Renal cortex interstitium (tissue), 11 donors: ENCODE measurements around the gene ADAMTS15. TPM values are rescaled to one million over a fixed set of nuclear protein-coding genes. Genes with fewer than 3 reads are reported as not detected.

Experiments used
- DNase-seq, 11 donors: peaks; one replicate each; pipeline ENCODE4 v3.0.0-alpha.2; 2013; ENCODE audit warnings: low read depth in 9 of 11, low spot score in 4 of 11; ENCODE audit errors: extremely low read depth in 1 of 11
- polyA plus RNA-seq, 3 donors: library from polyadenylated mRNA; unstranded; fragments of 120-200 nt; gene quantifications; one replicate each; pipeline ENCODE4 v1.2.1, GENCODE V29; 2013; ENCODE audit not compliant: insufficient read length in 3 of 3

The ADAMTS15 gene
- polyA plus RNA-seq, 3 donors, result 54.9 to 66.0 (median 65.2) TPM

- DNase-seq, result no peak
Observed at GRCh38 chr11:130414107-130415080, 34.1 kb upstream of the ADAMTS15 start.

GRCh38 chr11:130415731-130416529 lies 32.5 kb upstream of the ADAMTS15 start:
- DNase-seq, result no peak

DNA sequence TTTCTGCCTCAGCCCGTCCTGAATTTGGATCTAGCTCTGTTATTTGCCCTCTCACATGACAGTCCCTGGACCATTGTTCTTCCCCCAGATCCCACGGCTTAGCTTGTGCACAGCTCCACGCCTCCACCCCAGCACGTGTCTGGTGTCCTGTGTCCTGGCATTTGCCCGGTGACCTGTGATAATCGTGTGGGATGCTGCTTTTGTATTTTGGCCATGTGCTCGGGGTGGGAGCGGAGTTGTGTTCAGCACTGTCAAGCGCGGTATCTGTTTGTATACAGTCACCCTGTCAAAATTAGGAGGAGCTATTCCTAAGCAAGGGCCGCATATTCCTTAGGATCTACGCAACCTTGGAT lies 31.9 kb upstream of the ADAMTS15 start:
- no peak for DNase-seq

- DNase-seq, result no peak
Observed at GRCh38 chr11:130416906-130417305, 31.5 kb upstream of the ADAMTS15 start.

DNA sequence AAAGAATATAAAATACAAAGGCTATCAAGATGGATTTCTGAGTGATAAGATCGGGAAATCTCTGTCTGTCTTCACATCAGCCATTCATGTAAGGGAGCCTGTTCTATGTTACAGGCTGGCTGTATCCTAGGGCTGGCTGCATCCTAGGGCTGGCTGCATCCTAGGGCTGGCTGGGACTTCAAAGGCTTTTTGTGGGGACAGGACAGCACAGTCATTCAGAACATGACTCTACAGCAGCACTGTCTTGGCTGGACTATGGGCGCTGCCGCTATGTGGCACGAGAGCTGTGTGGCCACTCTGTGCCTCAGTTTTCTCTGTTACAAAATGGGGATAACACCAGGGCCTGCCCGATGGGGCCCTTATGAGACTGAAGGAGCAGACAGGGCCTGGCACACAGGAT lies 30.2 kb upstream of the ADAMTS15 start:
- no peak for DNase-seq

DNA sequence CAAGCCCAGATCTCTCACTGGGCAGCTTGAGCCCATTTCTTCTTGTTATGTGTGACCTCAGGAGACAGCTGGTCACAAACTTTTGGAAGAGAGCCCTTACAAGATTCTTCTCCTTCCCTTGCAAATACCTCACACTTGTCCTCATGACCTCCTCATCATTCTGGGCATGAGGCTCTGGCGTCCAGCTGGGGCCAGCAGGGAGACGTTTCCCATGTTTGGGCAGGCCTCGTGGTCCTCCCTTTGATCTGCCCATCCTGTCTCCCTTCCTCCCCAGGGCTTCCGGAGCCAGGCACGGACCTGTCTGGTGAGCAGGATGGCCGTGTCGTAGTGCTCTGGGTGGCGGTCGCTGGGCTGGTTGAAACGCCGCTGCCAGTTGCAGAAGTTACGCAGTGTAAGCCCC lies 29.7 kb upstream of the ADAMTS15 start:
- no peak for DNase-seq

- no peak for DNase-seq
Observed at GRCh38 chr11:130420478-130421198, 27.8 kb upstream of the ADAMTS15 start.

GRCh38 chr11:130421199-130421585 lies 27.3 kb upstream of the ADAMTS15 start:
- no peak for DNase-seq

DNA sequence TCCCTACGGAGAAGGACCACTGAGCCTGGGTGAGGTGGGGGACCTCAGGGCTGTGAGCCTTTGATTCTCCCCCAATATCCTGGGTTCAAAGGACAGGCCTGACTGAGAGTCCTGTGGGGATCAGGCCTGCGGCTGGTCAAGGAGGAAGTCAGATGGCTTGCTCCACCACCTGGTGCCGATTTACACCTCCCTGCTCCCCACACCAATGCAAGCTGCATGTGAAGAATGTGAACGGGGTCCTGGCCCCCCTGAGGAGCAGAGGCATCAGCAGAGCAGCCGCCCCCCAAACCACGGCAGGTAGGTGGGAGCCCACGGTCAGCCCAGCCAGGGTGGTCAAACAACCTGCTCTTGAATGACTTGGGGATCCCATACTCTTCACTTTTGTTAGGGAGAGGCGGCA lies 26.7 kb upstream of the ADAMTS15 start:
- no peak for DNase-seq

DNA sequence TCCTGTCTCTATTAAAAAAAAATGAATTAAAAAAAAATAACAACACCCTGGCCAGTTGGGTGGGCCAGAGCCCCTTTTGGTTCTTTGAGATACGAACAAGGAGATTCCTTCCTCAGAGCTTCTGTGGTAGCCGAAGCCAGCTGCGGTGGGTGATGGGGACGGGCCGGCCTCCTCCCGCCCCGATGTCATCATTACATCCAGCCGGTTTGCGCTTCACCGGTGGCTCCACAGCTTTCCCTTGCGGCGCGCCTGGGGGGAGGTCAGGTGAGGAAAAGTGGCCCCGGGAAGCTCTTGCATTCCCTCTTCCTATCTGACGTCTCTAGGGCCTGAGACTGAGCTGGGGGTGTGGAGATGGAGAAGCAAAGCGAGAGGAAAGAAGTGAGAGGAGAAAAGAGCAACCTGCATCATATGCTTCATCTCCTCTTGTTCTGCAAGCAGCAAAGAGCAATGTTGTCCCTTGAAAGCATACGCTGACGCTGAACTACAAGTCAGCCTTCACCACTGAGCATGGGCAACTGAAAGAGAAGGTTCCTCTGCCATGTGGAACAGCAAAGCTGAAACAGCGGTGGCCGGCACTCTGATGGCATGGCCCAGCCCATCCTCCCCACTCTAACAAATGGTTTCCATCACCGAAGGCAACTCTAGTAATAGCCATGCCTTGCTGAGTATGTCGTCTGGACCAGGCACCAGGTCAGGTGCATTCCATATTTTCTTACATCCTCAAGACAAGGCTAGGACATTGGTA lies 26.0 kb upstream of the ADAMTS15 start:
- DNase-seq, result no peak

DNA sequence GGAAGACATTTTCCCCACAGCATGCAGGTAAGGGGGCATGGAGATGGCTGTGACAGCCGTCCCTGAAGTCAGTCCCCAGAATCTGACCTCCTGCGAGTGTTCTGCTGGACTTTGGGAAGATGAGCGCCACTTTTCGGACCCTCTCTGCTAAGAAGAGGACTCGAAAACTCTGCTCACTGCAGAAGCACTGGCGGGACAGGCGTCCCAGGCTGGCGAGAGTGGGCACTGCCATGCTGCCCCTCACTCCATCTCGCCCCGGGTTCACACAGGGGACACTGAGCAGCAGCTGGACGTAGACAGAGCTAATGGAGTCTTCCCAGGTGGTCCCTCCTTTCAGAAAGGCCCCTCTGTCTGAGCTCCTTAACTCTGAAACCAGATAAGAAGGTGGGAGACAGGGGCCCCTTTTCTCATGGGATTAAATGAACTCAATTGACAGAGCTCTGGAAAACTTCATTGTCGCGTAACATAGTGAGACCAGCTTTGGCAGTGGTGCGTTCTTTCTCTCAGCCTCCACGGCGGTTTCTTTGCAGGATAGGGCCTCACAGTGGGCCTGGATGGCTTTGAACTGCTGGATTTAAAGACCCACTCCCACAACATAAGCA lies 24.8 kb upstream of the ADAMTS15 start:
- no peak for DNase-seq

- no peak for DNase-seq
Observed at GRCh38 chr11:130424613-130425140, 23.8 kb upstream of the ADAMTS15 start.

- DNase-seq, result no peak
Observed at GRCh38 chr11:130425156-130425555, 23.3 kb upstream of the ADAMTS15 start.

GRCh38 chr11:130426223-130426836 lies 22.1 kb upstream of the ADAMTS15 start:
- no peak for DNase-seq

- no peak for DNase-seq
Observed at GRCh38 chr11:130426837-130427341, 21.6 kb upstream of the ADAMTS15 start.

- no peak for DNase-seq
Observed at GRCh38 chr11:130427581-130428315, 20.7 kb upstream of the ADAMTS15 start.
